Neutrophil (primary cell): ENCODE measurements around the gene PLIN5.
"Not testable (repeated sequence)": the region's sequence is repeated elsewhere in the genome, so short reads cannot be mapped to it uniquely, and the experiment has no call there.

Source experiments
- H3K27ac ChIP-seq: fragments of 200-600 bp; sonication (generic); 2 replicates; pipeline ENCODE4 v1.5.1; 2016; ENCODE audit warnings: mild to moderate bottlenecking, moderate library complexity
- H3K27me3 ChIP-seq: fragments of 200-600 bp; sonication (generic); 2 replicates; pipeline ENCODE4 v1.6.0; 2016; ENCODE audit warnings: mild to moderate bottlenecking
- H3K36me3 ChIP-seq: fragments of 200-600 bp; sonication (generic); 2 replicates; pipeline ENCODE4 v1.5.1; 2017
- H3K4me1 ChIP-seq, 2 experiments: fragments of 200-600 bp in 1 of 2; sonication (generic) in 1 of 2; 1 replicate in 1 of 2; 2 replicates in 1 of 2; pipeline versions ENCODE4 v1.5.1 to v1.6.1; 2013 to 2016; ENCODE audit warnings: low read depth in 1 of 2, low read length in 1 of 2, mild to moderate bottlenecking in 1 of 2, moderate library complexity in 1 of 2; ENCODE audit not compliant: control insufficient read depth in 1 of 2, insufficient read depth in 1 of 2
- H3K4me3 ChIP-seq, 2 experiments: fragments of 200-600 bp in 1 of 2; sonication (generic) in 1 of 2; 1 replicate in 1 of 2; 2 replicates in 1 of 2; pipeline ENCODE4 v1.5.1; 2013 to 2016; ENCODE audit warnings: low read depth in 1 of 2, low read length in 1 of 2, mild to moderate bottlenecking in 1 of 2, moderate library complexity in 1 of 2
- H3K9me3 ChIP-seq: fragments of 200-600 bp; sonication (generic); 2 replicates; pipeline ENCODE4 v1.5.1; 2016
- TF ChIP-seq, protein P1 (sequence below): fragments of 200-600 bp; sonication (generic); IDR thresholded peaks from 2 replicates; pipeline ENCODE4 v1.5.1; 2016; ENCODE audit warnings: antibody characterized with exemption

PLIN5 gene

DNA sequence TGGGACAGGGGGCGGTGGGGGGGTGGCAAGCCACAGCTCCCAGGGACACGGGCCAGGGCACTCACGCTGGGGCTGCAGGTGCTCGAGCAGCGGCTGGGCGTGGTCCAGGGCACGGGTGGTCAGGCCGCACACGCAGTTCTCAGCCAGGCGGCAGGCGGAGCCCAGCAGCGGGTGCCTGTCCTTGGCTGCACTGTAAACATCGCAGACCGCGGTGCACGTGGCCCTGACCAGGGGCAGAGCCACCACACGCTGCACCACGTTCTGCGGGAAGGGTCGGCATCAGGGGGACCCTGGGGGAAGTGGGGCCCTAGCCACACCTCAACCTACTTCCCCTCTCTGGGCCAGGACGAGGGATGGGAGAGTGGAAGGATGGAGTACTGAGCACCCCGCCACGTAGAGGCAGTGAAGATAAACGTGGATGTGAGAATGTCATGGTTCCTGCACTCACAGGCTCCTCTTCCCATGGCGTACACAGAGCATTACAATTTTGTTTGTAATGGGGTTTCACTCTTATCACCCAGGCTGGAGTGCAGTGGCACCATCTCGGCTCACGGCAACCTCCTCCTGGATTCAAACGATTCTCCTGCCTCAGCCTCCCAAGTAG, 3.4 kb downstream of the PLIN5 start:
- H3K9me3 ChIP-seq: no peaks in the 10 kb centered on the region
- TF ChIP-seq, protein P1, sequence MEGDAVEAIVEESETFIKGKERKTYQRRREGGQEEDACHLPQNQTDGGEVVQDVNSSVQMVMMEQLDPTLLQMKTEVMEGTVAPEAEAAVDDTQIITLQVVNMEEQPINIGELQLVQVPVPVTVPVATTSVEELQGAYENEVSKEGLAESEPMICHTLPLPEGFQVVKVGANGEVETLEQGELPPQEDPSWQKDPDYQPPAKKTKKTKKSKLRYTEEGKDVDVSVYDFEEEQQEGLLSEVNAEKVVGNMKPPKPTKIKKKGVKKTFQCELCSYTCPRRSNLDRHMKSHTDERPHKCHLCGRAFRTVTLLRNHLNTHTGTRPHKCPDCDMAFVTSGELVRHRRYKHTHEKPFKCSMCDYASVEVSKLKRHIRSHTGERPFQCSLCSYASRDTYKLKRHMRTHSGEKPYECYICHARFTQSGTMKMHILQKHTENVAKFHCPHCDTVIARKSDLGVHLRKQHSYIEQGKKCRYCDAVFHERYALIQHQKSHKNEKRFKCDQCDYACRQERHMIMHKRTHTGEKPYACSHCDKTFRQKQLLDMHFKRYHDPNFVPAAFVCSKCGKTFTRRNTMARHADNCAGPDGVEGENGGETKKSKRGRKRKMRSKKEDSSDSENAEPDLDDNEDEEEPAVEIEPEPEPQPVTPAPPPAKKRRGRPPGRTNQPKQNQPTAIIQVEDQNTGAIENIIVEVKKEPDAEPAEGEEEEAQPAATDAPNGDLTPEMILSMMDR: no peak

DNA sequence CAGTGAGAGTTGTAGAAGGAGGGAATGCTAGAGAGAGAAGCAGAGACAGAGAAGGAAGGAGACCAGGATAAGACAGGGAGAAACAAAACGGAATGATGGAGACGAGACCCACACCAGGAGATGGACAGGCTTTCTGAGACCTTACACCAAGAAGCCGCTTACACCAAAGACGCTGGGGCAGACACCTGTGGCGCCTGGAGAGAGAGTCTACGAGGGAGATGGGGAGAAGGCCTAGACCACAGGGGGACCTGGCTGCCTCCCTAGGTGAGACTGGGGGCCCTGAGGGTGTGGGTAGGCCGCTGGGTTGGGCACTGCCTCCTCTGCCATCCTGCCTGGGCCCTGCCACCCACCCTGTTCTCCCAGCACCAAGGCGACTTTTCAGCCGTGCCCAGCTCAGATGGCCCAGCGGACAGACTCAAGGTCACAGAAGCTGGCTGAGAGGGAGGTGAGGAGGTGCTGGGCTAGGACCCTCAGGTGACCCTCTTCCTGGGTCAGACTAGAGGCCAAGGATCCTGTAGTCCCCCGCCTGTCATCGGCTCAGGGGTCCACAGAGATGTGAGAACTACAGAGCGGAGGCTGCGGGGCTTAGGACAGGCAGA, 5.0 kb downstream of the PLIN5 start:
- peaks cover 12 to 18% of the 10 kb centered on the region in 2 experiments for H3K4me1 ChIP-seq
- H3K27me3 ChIP-seq: no peaks in the 10 kb centered on the region
- H3K27ac ChIP-seq: no peak overlapping the region
- TF ChIP-seq, protein P1: no peak
- no peak overlapping the region for H3K4me3 ChIP-seq
- no peaks in the 10 kb centered on the region for H3K9me3 ChIP-seq
- H3K36me3 ChIP-seq: peaks cover 23% of the 10 kb centered on the region

More for the DNA sequence above, 3.4 kb downstream of the PLIN5 start:
- peaks cover 28% of the 10 kb centered on the region in 2 experiments for H3K4me1 ChIP-seq
- no peak overlapping the region for H3K4me3 ChIP-seq
- H3K27ac ChIP-seq: no peak overlapping the region
- H3K36me3 ChIP-seq: peaks cover 12% of the 10 kb centered on the region
- H3K27me3 ChIP-seq: no peaks in the 10 kb centered on the region

DNA sequence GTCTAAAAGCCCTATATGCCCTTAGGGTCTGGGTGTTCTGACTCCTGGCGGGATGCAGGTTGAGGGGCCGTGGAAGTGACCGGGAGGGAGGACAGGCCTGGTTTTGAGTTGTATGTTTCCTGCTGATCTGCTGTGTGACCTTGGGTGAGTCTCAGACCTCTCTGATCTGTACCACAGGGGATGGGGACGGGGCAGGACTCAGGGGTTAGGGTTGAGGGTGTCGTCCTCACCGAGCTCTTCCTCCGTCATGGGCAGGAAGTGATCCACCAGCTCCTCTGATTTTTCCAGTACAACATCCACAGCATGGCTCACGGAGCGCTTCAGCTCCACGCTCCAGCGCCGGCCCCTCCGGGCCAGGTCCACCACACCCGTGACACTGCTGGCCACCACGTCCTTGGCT, 6.2 kb downstream of the PLIN5 start:
- Histone ChIP-seq H3K36me3 (peaks cover 33% of the 10 kb centered on the region), H3K27me3 (no peaks in the 10 kb centered on the region), H3K4me3 (no peak overlapping the region), H3K4me1 (peaks cover under 1 to 11% of the 10 kb centered on the region in 2 experiments), H3K27ac (no peak overlapping the region), H3K9me3 (no peaks in the 10 kb centered on the region)
- TF ChIP-seq, protein P1: no peak

DNA sequence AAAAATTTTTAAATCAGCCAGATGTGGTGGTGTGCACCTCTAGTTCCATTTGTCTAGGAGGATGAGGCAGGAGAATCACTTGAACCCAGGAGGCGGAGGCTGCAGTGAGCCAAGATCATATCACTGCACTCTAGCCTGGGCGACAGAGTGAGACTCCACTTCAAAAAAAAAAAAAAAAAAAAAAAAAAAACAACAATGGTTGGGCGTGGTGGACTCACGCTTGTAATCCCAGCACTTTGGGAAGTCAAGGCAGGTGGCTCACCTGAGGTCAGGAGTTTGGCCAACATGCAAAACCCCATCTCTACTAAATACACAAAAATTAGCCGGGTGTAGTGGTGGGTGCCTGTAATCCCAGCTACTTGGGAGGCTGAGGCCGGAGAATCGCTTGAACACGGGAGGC, 7.6 kb downstream of the PLIN5 start:
- H3K36me3 ChIP-seq: peaks cover 44% of the 10 kb centered on the region

DNA sequence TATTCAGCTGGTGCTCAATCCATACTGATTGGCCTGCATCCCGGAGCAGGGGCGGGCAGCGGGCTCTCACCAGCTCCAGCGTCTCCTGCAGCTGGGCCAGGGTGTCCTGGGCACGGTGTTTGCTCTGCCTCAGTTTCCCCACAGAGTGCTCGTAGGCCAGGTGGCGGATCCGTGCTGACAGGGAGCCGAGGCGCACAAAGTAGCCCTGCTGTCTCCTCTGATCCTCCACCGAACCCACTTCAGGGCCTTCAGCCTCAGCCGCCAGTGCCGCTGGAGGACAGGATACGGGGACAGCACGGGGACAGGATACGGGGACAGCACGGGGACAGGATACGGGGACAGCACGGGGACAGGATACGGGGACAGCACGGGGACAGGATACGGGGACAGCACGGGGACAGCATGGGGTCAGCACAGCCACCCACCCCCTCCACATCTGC, 9.4 kb downstream of the PLIN5 start:
- H3K4me3 ChIP-seq: no peak overlapping the region
- H3K27me3 ChIP-seq: no peaks in the 10 kb centered on the region
- no peaks in the 10 kb centered on the region for H3K9me3 ChIP-seq
- H3K27ac ChIP-seq: no peak overlapping the region
- peaks cover 59% of the 10 kb centered on the region for H3K36me3 ChIP-seq
- TF ChIP-seq, protein P1: no peak
- H3K4me1 ChIP-seq: peaks cover 0 to 16% of the 10 kb centered on the region in 2 experiments

More for the DNA sequence above, 7.6 kb downstream of the PLIN5 start:
- H3K27me3 ChIP-seq, H3K27ac ChIP-seq, H3K9me3 ChIP-seq, H3K4me3 ChIP-seq: not testable (repeated sequence)
- H3K4me1 ChIP-seq: peaks cover 0 to 16% of the 10 kb centered on the region in 2 experiments

DNA sequence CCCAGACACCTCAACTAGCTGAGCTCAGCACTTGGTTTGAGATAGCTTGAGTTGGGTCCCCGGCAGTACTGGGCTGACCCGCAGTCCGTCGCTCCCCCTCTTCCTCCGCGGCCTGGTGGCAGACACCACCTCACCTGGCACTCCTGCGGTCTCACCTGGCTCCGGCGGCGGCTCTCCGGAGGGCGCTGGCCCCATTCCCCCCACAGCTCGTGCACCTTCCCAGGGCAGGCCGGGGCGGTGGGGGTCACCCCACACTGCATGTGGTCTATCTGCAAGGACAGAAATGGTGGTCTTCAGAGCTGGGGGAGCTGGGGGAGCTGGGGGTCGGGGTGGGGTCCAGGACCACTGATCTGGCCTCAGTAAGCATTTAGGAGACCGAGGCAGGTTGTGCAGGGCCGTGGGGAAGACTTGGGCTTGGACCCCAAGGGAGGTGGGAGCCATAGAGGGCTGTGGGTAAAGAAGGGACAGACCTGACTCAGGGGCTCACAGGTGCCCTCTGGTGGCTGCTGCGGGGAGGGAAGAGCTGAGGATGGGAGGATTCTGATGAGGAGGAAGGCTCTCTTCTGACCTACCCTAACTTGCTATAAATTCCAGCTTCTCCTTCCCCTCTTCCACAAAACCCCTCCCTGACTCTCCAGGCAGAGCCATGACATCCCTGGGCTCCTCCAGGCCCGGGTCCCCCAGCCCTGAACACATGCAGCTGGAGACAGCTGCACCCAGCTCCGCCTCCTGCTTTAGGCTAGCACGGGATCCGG, 10.0 kb downstream of the PLIN5 start:
- no peaks in the 10 kb centered on the region for H3K9me3 ChIP-seq
- no peaks in the 10 kb centered on the region for H3K27me3 ChIP-seq

More for the DNA sequence above, 10.0 kb downstream of the PLIN5 start:
- H3K4me3 ChIP-seq: no peak overlapping the region
- peaks cover 59% of the 10 kb centered on the region for H3K36me3 ChIP-seq
- H3K27ac ChIP-seq: no peak overlapping the region
- peaks cover 0 to 16% of the 10 kb centered on the region in 2 experiments for H3K4me1 ChIP-seq
- TF ChIP-seq, protein P1: peak; percentile 79
